GM12878 (cell line): ENCODE data around the gene RIOX2. TPM values are rescaled to one million over a fixed set of nuclear protein-coding genes. Genes with fewer than 3 reads are reported as not detected.

ENCODE experiments used
- ATAC-seq: fragments of 200-7000 bp; cut with Tn5 transposase; 3 replicates; pipeline ENCODE4 v1.9.1; 2020; ENCODE audit warnings: mild to moderate bottlenecking, moderate library complexity
- BruUV-seq: library from RNA; stranded (reverse); fragments of 400-500 nt; replicated peaks from 2 replicates; lab custom pipeline; 2021; lab: Mats Ljungman, UMichigan
- CTCF ChIA-PET: fragments of 300-600 bp; sonication (Branson Sonifier 250); formaldehyde crosslinking; extraction: SDS; loops from one replicate; lab custom pipeline; 2021; ENCODE audit warnings: inconsistent platforms; lab: Yijun Ruan, JAX
- POLR2A ChIA-PET: fragments of 350-600 bp; formaldehyde crosslinking; extraction: SDS; loops from one replicate; lab custom pipeline; 2021; ENCODE audit warnings: inconsistent platforms; lab: Charles Lee
- RAD21 ChIA-PET: fragments of 300-600 bp; sonication (Branson Sonifier 250); formaldehyde crosslinking; loops from one replicate; lab custom pipeline; 2023; ENCODE audit warnings: antibody characterized with exemption; ENCODE audit not compliant: unreplicated experiment; lab: Charles Lee
- SMC1A ChIA-PET: fragments of 300-600 bp; sonication (Branson Sonifier 250); formaldehyde crosslinking; loops from one replicate; lab custom pipeline; 2023; ENCODE audit not compliant: unreplicated experiment, uncharacterized antibody; lab: Charles Lee
- DNase-seq: peaks from one replicate; pipeline ENCODE4 v3.0.0-alpha.2; 2011; ENCODE audit warnings: low read depth, low spot score
- FAIRE-seq: peaks from 3 replicates; lab custom pipeline; 2011; peaks lifted over from hg19 to GRCh38; lab: Jason Lieb, UNC
- H2AFZ ChIP-seq: 2 replicates; pipeline ENCODE4 v1.6.0; 2011; ENCODE audit warnings: low read depth, low read length, control low read depth; ENCODE audit not compliant: control insufficient read depth
- H3K27ac ChIP-seq: 2 replicates; pipeline ENCODE4 v1.5.1; 2011; ENCODE audit warnings: control low read depth; ENCODE audit not compliant: control insufficient read depth, insufficient read depth
- H3K27me3 ChIP-seq, 2 experiments: replicated peaks in 1 of 2; 2 replicates each; pipeline versions ENCODE4 v1.6.0 to v1.6.1; 2011; ENCODE audit warnings: low read length in 1 of 2; ENCODE audit not compliant: control insufficient read depth in 2 of 2, insufficient read depth in 2 of 2
- H3K36me3 ChIP-seq, 2 experiments: 2 replicates each; pipeline ENCODE4 v1.5.1; 2011; ENCODE audit warnings: low read length in 1 of 2; ENCODE audit not compliant: control insufficient read depth in 2 of 2, insufficient read depth in 2 of 2
- H3K4me1 ChIP-seq: 2 replicates; pipeline ENCODE4 v1.6.1; 2011; ENCODE audit warnings: mild to moderate bottlenecking, low read length, moderate library complexity, mixed read lengths; ENCODE audit not compliant: control insufficient read depth, insufficient read depth
- H3K4me2 ChIP-seq: 2 replicates; pipeline ENCODE4 v1.6.0; 2011; ENCODE audit warnings: control low read depth; ENCODE audit not compliant: control insufficient read depth, insufficient read depth
- H3K4me3 ChIP-seq: fragments of 200-600 bp; sonication (generic); 2 replicates; pipeline ENCODE4 v1.5.1; 2016
- H3K79me2 ChIP-seq: 2 replicates; pipeline ENCODE4 v1.6.0; 2011; ENCODE audit warnings: low read length; ENCODE audit not compliant: control insufficient read depth, insufficient read depth
- H3K9ac ChIP-seq: 2 replicates; pipeline ENCODE4 v1.8.0; 2011; ENCODE audit warnings: low read length, control low read depth, mixed read lengths; ENCODE audit not compliant: control insufficient read depth, insufficient read depth
- H3K9me3 ChIP-seq: replicated peaks from 3 replicates; pipeline ENCODE4 v1.5.1; 2011; ENCODE audit warnings: mild to moderate bottlenecking, low read length; ENCODE audit not compliant: control insufficient read depth, insufficient read depth
- H4K20me1 ChIP-seq: 2 replicates; pipeline ENCODE4 v1.6.0; 2011; ENCODE audit not compliant: control insufficient read depth, insufficient read depth
- HDAC2 ChIP-seq: fragments of 200-600 bp; sonication (generic); IDR thresholded peaks from 2 replicates; pipeline ENCODE4 v1.6.1; 2017
- MTA3 ChIP-seq: IDR thresholded peaks from 2 replicates; pipeline ENCODE4 v1.6.1; 2012; ENCODE audit warnings: low read length, inconsistent platforms, borderline replicate concordance
- MYC ChIP-seq: IDR thresholded peaks from 2 replicates; pipeline ENCODE4 v1.6.1; 2011; ENCODE audit warnings: mild to moderate bottlenecking, low read length, moderate library complexity, inconsistent platforms; ENCODE audit not compliant: insufficient read depth, insufficient replicate concordance, insufficient read length, severe bottlenecking
- NFIC ChIP-seq: IDR thresholded peaks from 2 replicates; pipeline ENCODE4 v1.6.1; 2012; ENCODE audit warnings: low read depth, mild to moderate bottlenecking, inconsistent platforms, low read length, moderate library complexity
- POLR2A ChIP-seq: IDR thresholded peaks from 2 replicates; pipeline ENCODE4 v1.6.1; 2011; ENCODE audit warnings: low read depth, mild to moderate bottlenecking, low read length
- RCOR1 ChIP-seq: conservative IDR thresholded peaks from 2 replicates; pipeline ENCODE4 v1.6.1; 2012; ENCODE audit warnings: low read depth, low read length, improper control_type of control experiment
- RFX5 ChIP-seq: IDR thresholded peaks from 2 replicates; pipeline ENCODE4 v1.6.1; 2011; ENCODE audit warnings: low read depth, low read length, improper control_type of control experiment
- SIX5 ChIP-seq: IDR thresholded peaks from 2 replicates; pipeline ENCODE4 v1.6.1; 2011; ENCODE audit warnings: mild to moderate bottlenecking, low read depth, low read length, moderate library complexity; ENCODE audit not compliant: severe bottlenecking
- SRF ChIP-seq, 2 experiments: IDR thresholded peaks; 2 replicates each; pipeline ENCODE4 v1.6.1; 2011; ENCODE audit warnings: low read depth in 2 of 2, low read length in 2 of 2, mild to moderate bottlenecking in 1 of 2, moderate library complexity in 1 of 2
- STAT3 ChIP-seq: IDR thresholded peaks from 2 replicates; pipeline ENCODE4 v1.6.1; 2011; ENCODE audit warnings: low read depth, low read length, improper control_type of control experiment
- ZNF384 ChIP-seq: IDR thresholded peaks from 2 replicates; pipeline ENCODE4 v1.6.1; 2012; ENCODE audit warnings: low read depth, mild to moderate bottlenecking, low read length, improper control_type of control experiment, borderline replicate concordance
- WGBS: methylation state at CpG from one replicate; pipeline ENCODE4 v1.1.6; 2016; ENCODE audit warnings: low lambda C conversion rate; ENCODE audit not compliant: insufficient replicate concordance, insufficient coverage; ENCODE audit errors: missing lambda C conversion rate; 5-methylcytosine and 5-hydroxymethylcytosine counted together
- in situ Hi-C: fragments of 300-500 bp; cut with MboI; formaldehyde crosslinking; loops from 9 replicates; pipeline ENCODE4 v1.14.3; 2018; ENCODE audit warnings: mixed read lengths
- intact Hi-C: fragments of 100-400 bp; cut with micrococcal nuclease; formaldehyde crosslinking; loops from one replicate; pipeline ENCODE4 v1.14.2; 2022; ENCODE audit not compliant: unreplicated experiment
- polyA plus RNA-seq, 11 experiments: library from polyadenylated mRNA; depleted of rRNA in 4 of 11; unstranded in 6 of 11; stranded (reverse) in 5 of 11; fragments of >200 nt; fragmentation: Nextera tagmentation in 4 of 11; fragmentation: Illumina TruSeq in 1 of 11; extraction: Ambion mirVana in 4 of 11; extraction: Trizol in 1 of 11; gene quantifications; 1 replicate in 1 of 11; 2 replicates in 10 of 11; pipeline versions ENCODE4 v1.2.1 to v1.2.3, GENCODE V29; 2011 to 2016; ENCODE audit warnings: inconsistent platforms in 2 of 11, missing spikeins in 2 of 11, low read depth in 1 of 11
- total RNA-seq, 4 experiments: library from RNA; depleted of rRNA in 3 of 4; stranded (reverse); fragments of >200 nt in 3 of 4; fragmentation: Illumina TruSeq in 1 of 4; extraction: Trizol in 1 of 4; gene quantifications; 2 replicates each; pipeline versions ENCODE4 v1.2.1 to v1.2.3, GENCODE V29; 2013 to 2021
- TF ChIP-seq, protein P1 (sequence below): IDR thresholded peaks from 2 replicates; pipeline ENCODE4 v1.6.1; 2011; ENCODE audit warnings: low read depth, mild to moderate bottlenecking, low read length, moderate library complexity, borderline replicate concordance; ENCODE audit errors: extremely low read depth
- TF ChIP-seq, protein P2 (sequence below): fragments of 450-650 bp; IDR thresholded peaks from 2 replicates; pipeline ENCODE4 v1.6.1; 2016; ENCODE audit warnings: mild to moderate bottlenecking, moderate library complexity, borderline replicate concordance
- TF ChIP-seq, protein P3 (sequence below), 3 experiments: IDR thresholded peaks in 2 of 3; conservative IDR thresholded peaks in 1 of 3; 2 replicates each; pipeline ENCODE4 v1.5.1; 2011; ENCODE audit warnings: low read depth in 3 of 3, low read length in 3 of 3, mild to moderate bottlenecking in 3 of 3, control low read depth in 2 of 3, moderate library complexity in 2 of 3, inconsistent platforms in 1 of 3, mixed read lengths in 1 of 3; ENCODE audit not compliant: control insufficient read depth in 2 of 3, insufficient read depth in 1 of 3; ENCODE audit errors: extremely low read depth in 1 of 3
- TF ChIP-seq, protein P4 (sequence below): fragments of 450-650 bp; formaldehyde crosslinking; IDR thresholded peaks from 2 replicates; pipeline ENCODE4 v1.4.0; 2022; ENCODE audit warnings: mild to moderate bottlenecking, moderate library complexity

Gene RIOX2
- total and polyA plus RNA-seq, 10 of the 15 experiments (the other 5 are each of a cell fraction or from before 2014, with no cell fraction given) = 24.1 to 52.6 (median 44.0) TPM

DNA sequence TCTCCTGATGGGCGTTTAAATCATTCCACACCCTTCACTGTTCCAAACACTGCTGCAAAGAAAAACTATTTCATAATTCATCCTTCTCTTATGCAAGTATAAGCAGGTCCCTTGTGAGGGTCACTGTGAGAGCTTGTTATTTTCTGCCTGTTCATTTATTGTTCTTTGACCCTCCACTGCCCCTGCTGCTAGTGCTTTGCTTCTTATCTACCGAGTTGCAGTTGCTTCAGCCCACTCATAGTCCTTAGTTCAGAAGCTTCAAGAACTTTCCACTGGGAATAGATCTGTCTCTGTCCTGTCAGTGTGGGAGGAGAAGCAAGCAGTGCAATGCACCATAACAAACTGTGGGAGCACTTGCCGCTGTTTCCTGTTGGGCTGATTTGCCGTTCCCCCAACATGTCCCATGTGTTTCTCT, 39.8 kb downstream of the RIOX2 start:
- H4K20me1 ChIP-seq = no peaks in the 10 kb centered on the region
- intact Hi-C loops (no loop called here), in situ Hi-C loops (no loop called here)
- no peak overlapping the region for H3K27ac ChIP-seq
- BruUV-seq = no TSS peak
- ChIA-PET CTCF (interaction anchor here (1.4 kb wide), 1 partner anchor 90 kb away, joined by 7 read pairs; no protein-coding TSS in a partner anchor), RAD21 (interaction anchor here (1.0 kb wide), 1 partner anchor 90 kb away, joined by 3 read pairs; no protein-coding TSS in a partner anchor), SMC1A (interaction anchor here (0.5 to 1.5 kb wide), 2 partner anchors 8 to 401 kb away, joined by 3 read pairs; no protein-coding TSS in a partner anchor), POLR2A (no interaction called here)
- no peaks in the 10 kb centered on the region for H3K79me2 ChIP-seq
- H3K4me3 ChIP-seq = no peak overlapping the region
- ATAC-seq (no peak), FAIRE-seq (no peak), DNase-seq (no peak)
- no peak overlapping the region for H3K9ac ChIP-seq
- no peaks in the 10 kb centered on the region for H3K9me3 ChIP-seq
- no peaks in the 10 kb centered on the region for H3K4me1 ChIP-seq
- no peaks in the 10 kb centered on the region for H3K27me3 ChIP-seq
- peaks cover 0 to 4% of the 10 kb centered on the region in 2 experiments; a peak in 2 of 4 replicates for H3K36me3 ChIP-seq
- H2AFZ ChIP-seq = no peak overlapping the region
- 97% methylated on average over 4 of the region's 4 CpGs for WGBS
- H3K4me2 ChIP-seq = no peak overlapping the region
- TF ChIP-seq, protein P1, sequence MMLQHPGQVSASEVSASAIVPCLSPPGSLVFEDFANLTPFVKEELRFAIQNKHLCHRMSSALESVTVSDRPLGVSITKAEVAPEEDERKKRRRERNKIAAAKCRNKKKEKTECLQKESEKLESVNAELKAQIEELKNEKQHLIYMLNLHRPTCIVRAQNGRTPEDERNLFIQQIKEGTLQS = no peak
- no peak for TF ChIP-seq MTA3
- TF ChIP-seq NFIC = no peak
- no peak for TF ChIP-seq SIX5
- TF ChIP-seq, protein P2, sequence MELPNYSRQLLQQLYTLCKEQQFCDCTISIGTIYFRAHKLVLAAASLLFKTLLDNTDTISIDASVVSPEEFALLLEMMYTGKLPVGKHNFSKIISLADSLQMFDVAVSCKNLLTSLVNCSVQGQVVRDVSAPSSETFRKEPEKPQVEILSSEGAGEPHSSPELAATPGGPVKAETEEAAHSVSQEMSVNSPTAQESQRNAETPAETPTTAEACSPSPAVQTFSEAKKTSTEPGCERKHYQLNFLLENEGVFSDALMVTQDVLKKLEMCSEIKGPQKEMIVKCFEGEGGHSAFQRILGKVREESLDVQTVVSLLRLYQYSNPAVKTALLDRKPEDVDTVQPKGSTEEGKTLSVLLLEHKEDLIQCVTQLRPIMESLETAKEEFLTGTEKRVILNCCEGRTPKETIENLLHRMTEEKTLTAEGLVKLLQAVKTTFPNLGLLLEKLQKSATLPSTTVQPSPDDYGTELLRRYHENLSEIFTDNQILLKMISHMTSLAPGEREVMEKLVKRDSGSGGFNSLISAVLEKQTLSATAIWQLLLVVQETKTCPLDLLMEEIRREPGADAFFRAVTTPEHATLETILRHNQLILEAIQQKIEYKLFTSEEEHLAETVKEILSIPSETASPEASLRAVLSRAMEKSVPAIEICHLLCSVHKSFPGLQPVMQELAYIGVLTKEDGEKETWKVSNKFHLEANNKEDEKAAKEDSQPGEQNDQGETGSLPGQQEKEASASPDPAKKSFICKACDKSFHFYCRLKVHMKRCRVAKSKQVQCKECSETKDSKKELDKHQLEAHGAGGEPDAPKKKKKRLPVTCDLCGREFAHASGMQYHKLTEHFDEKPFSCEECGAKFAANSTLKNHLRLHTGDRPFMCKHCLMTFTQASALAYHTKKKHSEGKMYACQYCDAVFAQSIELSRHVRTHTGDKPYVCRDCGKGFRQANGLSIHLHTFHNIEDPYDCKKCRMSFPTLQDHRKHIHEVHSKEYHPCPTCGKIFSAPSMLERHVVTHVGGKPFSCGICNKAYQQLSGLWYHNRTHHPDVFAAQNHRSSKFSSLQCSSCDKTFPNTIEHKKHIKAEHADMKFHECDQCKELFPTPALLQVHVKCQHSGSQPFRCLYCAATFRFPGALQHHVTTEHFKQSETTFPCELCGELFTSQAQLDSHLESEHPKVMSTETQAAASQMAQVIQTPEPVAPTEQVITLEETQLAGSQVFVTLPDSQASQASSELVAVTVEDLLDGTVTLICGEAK = no peak
- no peak for TF ChIP-seq STAT3
- no peak for TF ChIP-seq SRF (IDR thresholded peaks at IDR 0.05; ENCODE audit: low read depth in 2 of 2, low read length in 2 of 2)
- TF ChIP-seq POLR2A = no peak
- no peak for TF ChIP-seq RFX5
- TF ChIP-seq MYC = no peak
- TF ChIP-seq, protein P3, sequence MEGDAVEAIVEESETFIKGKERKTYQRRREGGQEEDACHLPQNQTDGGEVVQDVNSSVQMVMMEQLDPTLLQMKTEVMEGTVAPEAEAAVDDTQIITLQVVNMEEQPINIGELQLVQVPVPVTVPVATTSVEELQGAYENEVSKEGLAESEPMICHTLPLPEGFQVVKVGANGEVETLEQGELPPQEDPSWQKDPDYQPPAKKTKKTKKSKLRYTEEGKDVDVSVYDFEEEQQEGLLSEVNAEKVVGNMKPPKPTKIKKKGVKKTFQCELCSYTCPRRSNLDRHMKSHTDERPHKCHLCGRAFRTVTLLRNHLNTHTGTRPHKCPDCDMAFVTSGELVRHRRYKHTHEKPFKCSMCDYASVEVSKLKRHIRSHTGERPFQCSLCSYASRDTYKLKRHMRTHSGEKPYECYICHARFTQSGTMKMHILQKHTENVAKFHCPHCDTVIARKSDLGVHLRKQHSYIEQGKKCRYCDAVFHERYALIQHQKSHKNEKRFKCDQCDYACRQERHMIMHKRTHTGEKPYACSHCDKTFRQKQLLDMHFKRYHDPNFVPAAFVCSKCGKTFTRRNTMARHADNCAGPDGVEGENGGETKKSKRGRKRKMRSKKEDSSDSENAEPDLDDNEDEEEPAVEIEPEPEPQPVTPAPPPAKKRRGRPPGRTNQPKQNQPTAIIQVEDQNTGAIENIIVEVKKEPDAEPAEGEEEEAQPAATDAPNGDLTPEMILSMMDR (IDR thresholded peaks at IDR 0.05 in 2 of 3, conservative IDR thresholded peaks at IDR 0.05 in 1 of 3; ENCODE audit: control insufficient read depth in 2 of 3, extremely low read depth in 1 of 3, insufficient read depth in 1 of 3, low read depth in 3 of 3, low read length in 3 of 3) = no peak
- no peak for TF ChIP-seq HDAC2
- TF ChIP-seq, protein P4, sequence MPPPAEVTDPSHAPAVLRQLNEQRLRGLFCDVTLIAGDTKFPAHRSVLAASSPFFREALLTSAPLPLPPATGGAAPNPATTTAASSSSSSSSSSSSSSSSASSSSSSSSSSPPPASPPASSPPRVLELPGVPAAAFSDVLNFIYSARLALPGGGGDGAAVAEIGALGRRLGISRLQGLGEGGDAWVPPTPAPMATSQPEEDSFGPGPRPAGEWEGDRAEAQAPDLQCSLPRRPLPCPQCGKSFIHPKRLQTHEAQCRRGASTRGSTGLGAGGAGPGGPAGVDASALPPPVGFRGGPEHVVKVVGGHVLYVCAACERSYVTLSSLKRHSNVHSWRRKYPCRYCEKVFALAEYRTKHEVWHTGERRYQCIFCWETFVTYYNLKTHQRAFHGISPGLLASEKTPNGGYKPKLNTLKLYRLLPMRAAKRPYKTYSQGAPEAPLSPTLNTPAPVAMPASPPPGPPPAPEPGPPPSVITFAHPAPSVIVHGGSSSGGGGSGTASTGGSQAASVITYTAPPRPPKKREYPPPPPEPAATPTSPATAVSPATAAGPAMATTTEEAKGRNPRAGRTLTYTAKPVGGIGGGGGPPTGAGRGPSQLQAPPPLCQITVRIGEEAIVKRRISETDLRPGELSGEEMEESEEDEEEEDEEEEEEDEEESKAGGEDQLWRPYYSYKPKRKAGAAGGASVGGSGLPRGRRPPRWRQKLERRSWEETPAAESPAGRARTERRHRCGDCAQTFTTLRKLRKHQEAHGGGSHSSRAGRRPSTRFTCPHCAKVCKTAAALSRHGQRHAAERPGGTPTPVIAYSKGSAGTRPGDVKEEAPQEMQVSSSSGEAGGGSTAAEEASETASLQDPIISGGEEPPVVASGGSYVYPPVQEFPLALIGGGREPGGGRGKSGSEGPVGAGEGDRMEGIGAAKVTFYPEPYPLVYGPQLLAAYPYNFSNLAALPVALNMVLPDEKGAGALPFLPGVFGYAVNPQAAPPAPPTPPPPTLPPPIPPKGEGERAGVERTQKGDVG = no peak
- no peak for TF ChIP-seq RCOR1
- TF ChIP-seq ZNF384 = no peak
